ENCODE measurements around the gene BCLAF1.
"Not testable (repeated sequence)": the region's sequence is repeated elsewhere in the genome, so short reads cannot be mapped to it uniquely, and the experiment has no call there.

The BCLAF1 gene

DNA sequence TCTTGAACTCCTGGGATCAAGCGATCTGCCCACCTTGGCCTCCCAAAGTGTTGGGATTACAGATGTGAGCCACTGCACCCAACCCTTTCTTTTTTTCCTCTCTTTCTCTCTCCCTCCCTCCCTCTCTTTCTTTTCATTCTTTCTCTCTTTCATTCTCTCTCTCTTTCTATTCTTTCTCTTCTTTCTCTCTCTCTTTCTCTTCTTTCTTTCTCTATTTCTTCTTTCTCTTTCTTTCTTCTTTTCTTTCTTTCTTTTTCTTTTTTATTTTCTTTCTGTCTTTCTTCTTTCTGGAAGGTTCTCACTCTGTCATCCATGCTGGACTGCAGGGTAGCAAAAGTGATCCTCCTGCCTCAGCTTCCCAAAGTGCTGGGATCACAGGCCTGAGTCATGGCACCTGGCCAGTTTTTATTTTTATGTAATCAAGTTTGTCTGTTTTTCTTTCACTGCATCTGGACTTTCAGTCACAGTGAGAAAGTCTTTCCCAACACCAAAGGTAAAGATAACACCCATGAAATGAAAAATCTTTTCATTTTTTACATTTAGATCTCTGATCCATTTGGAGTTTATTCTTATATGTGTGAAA is 20.2 kb upstream of the BCLAF1 start:
- DNase-seq (ENCODE audit: low spot score): no peak
- H3K27ac ChIP-seq: no peak overlapping the region
- TF ChIP-seq, protein P1, sequence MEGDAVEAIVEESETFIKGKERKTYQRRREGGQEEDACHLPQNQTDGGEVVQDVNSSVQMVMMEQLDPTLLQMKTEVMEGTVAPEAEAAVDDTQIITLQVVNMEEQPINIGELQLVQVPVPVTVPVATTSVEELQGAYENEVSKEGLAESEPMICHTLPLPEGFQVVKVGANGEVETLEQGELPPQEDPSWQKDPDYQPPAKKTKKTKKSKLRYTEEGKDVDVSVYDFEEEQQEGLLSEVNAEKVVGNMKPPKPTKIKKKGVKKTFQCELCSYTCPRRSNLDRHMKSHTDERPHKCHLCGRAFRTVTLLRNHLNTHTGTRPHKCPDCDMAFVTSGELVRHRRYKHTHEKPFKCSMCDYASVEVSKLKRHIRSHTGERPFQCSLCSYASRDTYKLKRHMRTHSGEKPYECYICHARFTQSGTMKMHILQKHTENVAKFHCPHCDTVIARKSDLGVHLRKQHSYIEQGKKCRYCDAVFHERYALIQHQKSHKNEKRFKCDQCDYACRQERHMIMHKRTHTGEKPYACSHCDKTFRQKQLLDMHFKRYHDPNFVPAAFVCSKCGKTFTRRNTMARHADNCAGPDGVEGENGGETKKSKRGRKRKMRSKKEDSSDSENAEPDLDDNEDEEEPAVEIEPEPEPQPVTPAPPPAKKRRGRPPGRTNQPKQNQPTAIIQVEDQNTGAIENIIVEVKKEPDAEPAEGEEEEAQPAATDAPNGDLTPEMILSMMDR (IDR thresholded peaks at IDR 0.05): no peak
- H3K4me3 ChIP-seq: no peak overlapping the region

DNA sequence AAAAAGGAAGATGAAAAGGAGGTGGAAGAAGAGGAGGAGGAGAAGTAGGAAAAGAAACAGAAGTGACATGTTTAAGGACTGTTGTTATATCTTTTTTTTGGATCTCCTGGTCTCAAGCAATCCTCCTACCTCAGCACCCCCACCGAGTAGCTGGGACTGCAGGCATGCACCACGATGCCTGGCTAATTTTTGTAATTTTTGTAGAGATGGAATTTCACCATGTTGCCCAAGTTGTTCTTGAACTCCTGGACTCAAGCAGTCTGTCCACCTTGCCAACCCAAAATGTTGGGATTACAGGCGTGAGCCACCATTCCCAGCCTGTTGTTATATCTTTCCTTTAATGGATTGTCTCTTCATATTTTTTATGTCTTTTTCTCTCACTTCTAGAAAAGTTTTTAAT is 19.5 kb upstream of the BCLAF1 start:
- H3K27ac ChIP-seq: no peak overlapping the region
- no peak overlapping the region for H3K4me3 ChIP-seq
- TF ChIP-seq, protein P1 (IDR thresholded peaks at IDR 0.05): no peak
- no peak for DNase-seq (ENCODE audit: low spot score)

DNA sequence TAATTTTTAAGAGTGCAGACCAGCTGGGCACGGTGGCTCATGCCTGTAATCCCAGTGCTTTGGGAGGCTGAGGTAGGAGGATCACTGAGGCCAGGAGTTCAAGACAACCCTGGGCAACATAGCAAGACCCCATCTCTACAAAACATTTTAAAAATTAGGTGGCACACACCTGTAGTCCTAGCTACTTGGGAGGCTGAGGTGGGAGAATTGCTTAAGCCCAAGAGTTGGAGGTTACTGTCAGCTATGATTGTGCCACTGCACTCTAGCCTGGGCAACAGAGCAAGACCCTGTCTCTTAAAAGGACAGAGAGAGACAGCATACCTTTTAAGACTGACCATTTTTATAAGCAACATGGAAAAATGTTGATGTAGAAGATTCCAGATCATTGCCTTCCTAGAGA is 18.8 kb upstream of the BCLAF1 start:
- H3K4me3 ChIP-seq; H3K27ac ChIP-seq; DNase-seq (ENCODE audit: low spot score): not testable (repeated sequence)

DNA sequence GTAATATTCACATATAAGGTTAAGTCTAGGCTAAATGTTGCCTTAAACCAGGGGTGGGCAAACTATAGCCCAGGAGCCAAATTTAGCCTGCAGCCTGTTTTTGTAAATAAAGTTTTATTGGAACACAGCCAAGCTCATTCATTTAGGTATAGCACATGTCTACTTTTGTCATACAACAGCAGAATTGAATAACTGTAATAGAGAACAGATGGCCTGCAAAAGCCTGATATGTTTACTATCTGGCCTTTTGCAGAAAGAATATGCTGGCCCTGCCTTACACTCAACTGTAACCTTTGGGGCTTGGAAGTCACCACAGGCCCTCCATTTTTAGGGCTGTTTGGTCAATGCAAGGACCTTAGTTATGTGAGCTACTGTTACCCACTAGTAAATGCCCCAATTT is 17.7 kb upstream of the BCLAF1 start:
- Histone ChIP-seq H3K4me3 (no peak overlapping the region), H3K27ac (no peak overlapping the region)
- TF ChIP-seq, protein P1 (IDR thresholded peaks at IDR 0.05): no peak
- DNase-seq (ENCODE audit: low spot score): no peak

DNA sequence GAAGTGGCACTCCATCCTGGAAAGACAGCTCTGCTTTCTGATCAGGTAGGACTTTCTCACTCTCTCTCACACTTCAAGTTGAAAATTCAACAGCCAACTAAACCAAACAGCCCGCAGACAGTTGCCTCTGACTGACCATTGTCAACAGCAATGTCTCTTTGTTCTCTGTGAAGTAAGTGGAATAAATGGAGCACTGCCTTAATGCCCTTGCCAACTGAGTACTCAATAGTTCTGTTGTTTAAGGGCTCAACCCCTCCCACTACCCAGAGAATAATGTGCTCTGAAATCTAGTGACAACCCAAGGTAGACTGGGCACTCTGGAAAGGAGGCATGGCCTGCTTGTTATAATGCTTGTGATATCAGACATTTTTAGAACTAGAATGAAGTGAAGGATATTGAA is 16.8 kb upstream of the BCLAF1 start:
- TF ChIP-seq, protein P1 (IDR thresholded peaks at IDR 0.05): no peak
- no peak for DNase-seq (ENCODE audit: low spot score)
- Histone ChIP-seq H3K4me3 (no peak overlapping the region), H3K27ac (no peak overlapping the region)

DNA sequence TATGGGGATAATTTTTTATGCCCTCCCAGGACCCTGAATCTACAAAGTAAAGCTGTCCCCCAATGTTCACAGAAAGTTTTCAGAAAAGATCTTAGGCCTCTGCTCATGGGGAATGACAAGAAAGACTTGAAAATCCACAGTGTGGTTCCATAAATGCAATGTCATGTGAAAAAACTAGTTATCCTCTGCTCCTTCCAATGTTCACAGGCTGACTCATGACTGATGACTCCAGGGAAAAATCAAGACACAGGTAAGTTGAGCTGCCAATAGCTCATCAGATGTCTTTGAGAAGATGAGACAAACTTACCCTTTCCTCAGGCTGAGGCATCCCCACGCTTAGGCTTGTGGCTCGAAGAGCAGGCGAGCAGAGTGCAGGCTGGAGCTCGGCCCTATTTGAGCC is 14.8 kb upstream of the BCLAF1 start:
- DNase-seq (ENCODE audit: low spot score): no peak
- TF ChIP-seq, protein P1 (IDR thresholded peaks at IDR 0.05): no peak
- H3K4me3 ChIP-seq: no peak overlapping the region
- H3K27ac ChIP-seq: no peak overlapping the region

DNA sequence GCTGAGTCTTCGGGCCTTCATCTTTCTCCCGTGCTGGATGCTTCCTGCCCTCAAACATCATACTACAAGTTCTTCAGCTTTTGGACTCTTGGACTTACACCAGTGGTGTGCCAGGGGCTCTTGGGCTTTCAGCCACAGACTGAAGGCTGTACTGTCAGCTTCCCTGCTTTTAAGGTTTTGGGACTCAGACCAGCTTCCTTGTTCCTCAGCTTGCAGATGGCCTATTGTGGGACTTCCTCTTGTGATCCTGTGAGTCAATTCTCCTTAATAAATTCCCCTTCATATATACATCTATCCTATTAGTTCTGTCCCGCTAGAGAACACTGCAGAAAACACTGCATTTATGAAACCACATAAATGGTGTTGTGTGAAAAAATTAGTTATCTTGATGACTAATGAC is 13.9 kb upstream of the BCLAF1 start:
- H3K27ac ChIP-seq: no peak overlapping the region
- no peak overlapping the region for H3K4me3 ChIP-seq
- TF ChIP-seq, protein P1 (IDR thresholded peaks at IDR 0.05): no peak
- DNase-seq (ENCODE audit: low spot score): no peak

DNA sequence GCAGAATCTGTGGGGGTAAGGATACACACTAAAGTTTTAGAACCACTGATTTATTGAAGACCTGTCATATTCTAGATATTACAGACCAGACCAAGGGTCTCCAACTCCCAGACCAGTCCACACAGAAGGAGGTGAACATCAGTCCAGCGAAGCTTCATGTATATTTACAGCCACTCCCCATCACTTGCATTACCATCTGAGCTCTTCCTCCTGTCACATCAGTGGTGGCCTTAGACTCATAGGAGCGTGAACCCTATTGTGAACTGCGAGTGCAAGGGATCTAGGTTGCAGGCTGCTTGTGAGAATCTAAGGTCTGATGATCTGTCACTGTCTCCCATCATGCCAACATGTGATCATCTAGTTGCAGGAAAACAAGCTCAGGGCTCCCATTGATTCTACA is 5.0 kb upstream of the BCLAF1 start:
- TF ChIP-seq, protein P1 (IDR thresholded peaks at IDR 0.05): no peak

More for the DNA sequence above, 5.0 kb upstream of the BCLAF1 start:
- DNase-seq (ENCODE audit: low spot score): no peak
- H3K4me3 ChIP-seq: no peak overlapping the region
- no peak overlapping the region for H3K27ac ChIP-seq
